GM20000 (cell line): Measurements from ENCODE around the gene TCF4.

Experiments used
- DNase-seq: peaks from one replicate; pipeline ENCODE4 v3.0.0; 2012; ENCODE audit warnings: low spot score
- TF ChIP-seq, protein P1 (sequence below): IDR thresholded peaks from 2 replicates; pipeline ENCODE4 v1.5.1; 2012; ENCODE audit warnings: mild to moderate bottlenecking, control low read depth; ENCODE audit errors: extremely low read depth, missing control alignments

TCF4 gene

GRCh38 chr18:55186588-55186987 is 401.4 kb downstream of the TCF4 start:
- TF ChIP-seq, protein P1, sequence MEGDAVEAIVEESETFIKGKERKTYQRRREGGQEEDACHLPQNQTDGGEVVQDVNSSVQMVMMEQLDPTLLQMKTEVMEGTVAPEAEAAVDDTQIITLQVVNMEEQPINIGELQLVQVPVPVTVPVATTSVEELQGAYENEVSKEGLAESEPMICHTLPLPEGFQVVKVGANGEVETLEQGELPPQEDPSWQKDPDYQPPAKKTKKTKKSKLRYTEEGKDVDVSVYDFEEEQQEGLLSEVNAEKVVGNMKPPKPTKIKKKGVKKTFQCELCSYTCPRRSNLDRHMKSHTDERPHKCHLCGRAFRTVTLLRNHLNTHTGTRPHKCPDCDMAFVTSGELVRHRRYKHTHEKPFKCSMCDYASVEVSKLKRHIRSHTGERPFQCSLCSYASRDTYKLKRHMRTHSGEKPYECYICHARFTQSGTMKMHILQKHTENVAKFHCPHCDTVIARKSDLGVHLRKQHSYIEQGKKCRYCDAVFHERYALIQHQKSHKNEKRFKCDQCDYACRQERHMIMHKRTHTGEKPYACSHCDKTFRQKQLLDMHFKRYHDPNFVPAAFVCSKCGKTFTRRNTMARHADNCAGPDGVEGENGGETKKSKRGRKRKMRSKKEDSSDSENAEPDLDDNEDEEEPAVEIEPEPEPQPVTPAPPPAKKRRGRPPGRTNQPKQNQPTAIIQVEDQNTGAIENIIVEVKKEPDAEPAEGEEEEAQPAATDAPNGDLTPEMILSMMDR = no peak
- DNase-seq = no peak

- TF ChIP-seq, protein P1 = no peak
- DNase-seq = no peak
Observed at GRCh38 chr18:55185391-55185790, 402.6 kb downstream of the TCF4 start.

DNA sequence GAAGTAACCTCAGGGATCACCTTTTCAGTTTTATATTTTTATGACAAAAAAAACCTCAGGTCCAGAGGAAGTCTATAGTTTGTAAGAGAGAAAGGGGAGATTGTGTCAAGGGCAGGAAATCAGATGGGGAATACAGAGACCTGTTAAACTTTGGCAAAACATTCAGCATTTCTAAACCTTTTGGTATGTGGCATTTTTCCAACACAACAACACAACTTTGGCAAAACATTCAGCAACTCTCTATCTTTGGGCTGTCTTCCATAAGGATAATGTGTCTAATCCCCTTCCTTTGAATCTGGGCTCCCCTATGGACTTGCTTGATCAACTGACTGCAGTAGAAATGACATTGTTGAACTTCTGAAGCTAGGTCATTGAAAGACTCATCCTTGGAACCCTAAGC is 408.2 kb downstream of the TCF4 start:
- no peak for DNase-seq
- TF ChIP-seq, protein P1 = no peak

- no peak for DNase-seq
- TF ChIP-seq, protein P1 = no peak
Observed at GRCh38 chr18:55179425-55179824, 408.6 kb downstream of the TCF4 start.

DNA sequence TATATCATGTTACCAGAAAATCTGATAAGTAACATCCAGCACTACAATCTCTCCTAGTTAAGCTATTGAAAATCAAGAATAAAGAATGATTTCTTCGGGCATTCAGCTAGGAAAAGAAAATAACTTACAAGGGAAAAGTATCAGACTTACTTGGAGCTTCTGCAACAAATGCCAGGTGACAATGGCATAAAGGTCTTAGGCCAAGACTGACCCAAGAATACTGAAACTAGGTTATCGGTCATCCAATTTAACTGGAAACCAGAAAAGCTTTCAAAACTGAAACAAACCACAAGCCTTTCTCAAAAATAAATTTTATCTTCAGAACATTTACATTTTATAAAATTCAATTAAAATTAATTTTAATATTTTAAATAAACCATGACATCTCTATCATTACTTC is 414.7 kb downstream of the TCF4 start:
- no peak for DNase-seq
- TF ChIP-seq, protein P1 = no peak
